ENCODE measurements around the gene PPP4R3C.

GRCh38 chrX:27444093-27444908 lies 18.8 kb downstream of the PPP4R3C start:
- TF ChIP-seq POLR2AphosphoS5 (IDR thresholded peaks at IDR 0.05; ENCODE audit: low read depth, low read length) (no peak), TAF1 (IDR thresholded peaks at IDR 0.05; ENCODE audit: borderline replicate concordance, insufficient read depth, low read length) (no peak), FOXP2 (optimal IDR thresholded peaks at IDR 0.05; ENCODE audit: borderline replicate concordance, extremely low read depth, extremely low read length, insufficient read depth) (no peak), REST (IDR thresholded peaks at IDR 0.05; ENCODE audit: insufficient read depth in 1 of 2, low read depth in 2 of 2, low read length in 2 of 2) (no peak), SIN3A (IDR thresholded peaks at IDR 0.05; ENCODE audit: borderline replicate concordance, insufficient read depth, low read length) (no peak)
